BE2C (cell line): ENCODE measurements around the gene MPPE1.

Experiments
- DNase-seq: peaks from one replicate; pipeline ENCODE4 v3.0.0-alpha.2; 2020
- H3K27me3 ChIP-seq: fragments of 250-450 bp; sonication (Bioruptor Pico); 2 replicates; pipeline ENCODE4 v1.5.1; 2020; ENCODE audit warnings: mild to moderate bottlenecking
- H3K36me3 ChIP-seq: fragments of 250-450 bp; sonication (Bioruptor Pico); 2 replicates; pipeline ENCODE4 v1.5.1; 2020; ENCODE audit warnings: mild to moderate bottlenecking
- H3K4me1 ChIP-seq: fragments of 250-450 bp; sonication (Bioruptor Pico); 2 replicates; pipeline ENCODE4 v1.5.1; 2020
- H3K4me3 ChIP-seq: 2 replicates; pipeline ENCODE4 v1.5.1; 2011; ENCODE audit warnings: low read depth, low read length
- H3K9me3 ChIP-seq: fragments of 250-450 bp; sonication (Bioruptor Pico); 2 replicates; pipeline ENCODE4 v1.5.1; 2020
- CTCF ChIP-seq: IDR thresholded peaks from 2 replicates; pipeline ENCODE4 v1.5.1; 2012; ENCODE audit warnings: mild to moderate bottlenecking, low read depth, low read length

MPPE1 gene

GRCh38 chr18:11882636-11883035 lies 25.5 kb downstream of the MPPE1 start:
- no peaks in the 10 kb centered on the region for H3K27me3 ChIP-seq
- no peak for TF ChIP-seq CTCF
- H3K4me3 ChIP-seq = no peak overlapping the region
- H3K9me3 ChIP-seq = no peaks in the 10 kb centered on the region
- DNase-seq = no peak
- no peaks in the 10 kb centered on the region for H3K36me3 ChIP-seq
- no peaks in the 10 kb centered on the region for H3K4me1 ChIP-seq

GRCh38 chr18:11880586-11881304 lies 27.4 kb downstream of the MPPE1 start:
- Histone ChIP-seq H3K4me1 (no peaks in the 10 kb centered on the region), H3K9me3 (no peaks in the 10 kb centered on the region), H3K4me3 (no peak overlapping the region), H3K27me3 (no peaks in the 10 kb centered on the region), H3K36me3 (no peaks in the 10 kb centered on the region)
- TF ChIP-seq CTCF = no peak
- DNase-seq = no peak

- no peaks in the 10 kb centered on the region for H3K27me3 ChIP-seq
- H3K4me3 ChIP-seq = no peak overlapping the region
- no peak for DNase-seq
- no peaks in the 10 kb centered on the region for H3K4me1 ChIP-seq
- H3K9me3 ChIP-seq = no peaks in the 10 kb centered on the region
- TF ChIP-seq CTCF = no peak
- H3K36me3 ChIP-seq = no peaks in the 10 kb centered on the region
Observed at GRCh38 chr18:11877497-11878135, 30.5 kb downstream of the MPPE1 start.

DNA sequence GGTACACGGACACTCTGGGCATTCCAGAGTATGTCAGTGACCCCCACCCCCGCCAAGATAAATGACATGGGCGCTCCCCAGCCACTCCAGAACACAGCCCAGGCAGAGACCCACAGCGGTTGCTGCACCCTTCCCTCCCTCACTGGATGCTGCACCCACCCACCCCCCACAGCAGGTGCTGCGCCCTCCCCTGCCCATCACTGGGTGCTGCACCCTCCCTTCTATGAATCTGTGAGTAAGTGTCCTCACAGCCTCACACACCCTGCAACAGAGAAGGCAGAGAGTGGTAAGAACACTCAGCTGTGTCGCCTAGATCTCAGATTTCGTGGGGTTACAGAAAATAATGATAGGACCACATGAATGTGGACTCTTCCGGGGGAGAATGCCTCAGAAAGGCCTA lies 33.4 kb downstream of the MPPE1 start:
- Histone ChIP-seq H3K4me3 (no peak overlapping the region), H3K9me3 (no peaks in the 10 kb centered on the region), H3K4me1 (no peaks in the 10 kb centered on the region), H3K27me3 (peaks cover 7% of the 10 kb centered on the region), H3K36me3 (no peaks in the 10 kb centered on the region)
- DNase-seq = no peak
- TF ChIP-seq CTCF = no peak

GRCh38 chr18:11873670-11874340 lies 34.3 kb downstream of the MPPE1 start:
- Histone ChIP-seq H3K27me3 (peaks cover 7% of the 10 kb centered on the region), H3K4me1 (no peaks in the 10 kb centered on the region), H3K4me3 (no peak overlapping the region), H3K9me3 (no peaks in the 10 kb centered on the region), H3K36me3 (no peaks in the 10 kb centered on the region)
- no peak for TF ChIP-seq CTCF
- DNase-seq = no peak

- Histone ChIP-seq H3K9me3 (no peaks in the 10 kb centered on the region), H3K4me1 (no peaks in the 10 kb centered on the region), H3K36me3 (no peaks in the 10 kb centered on the region), H3K27me3 (peaks cover 7% of the 10 kb centered on the region), H3K4me3 (no peak overlapping the region)
- DNase-seq = no peak
- TF ChIP-seq CTCF = peak; percentile 20
Observed at GRCh38 chr18:11872479-11873136, 35.5 kb downstream of the MPPE1 start.
